Choroid plexus epithelial cell (primary cell): ENCODE measurements around the gene TTC4.

Experiments
- DNase-seq: peaks from one replicate; pipeline ENCODE4 v3.0.0-alpha.2; 2010; ENCODE audit warnings: low read depth
- H3K4me3 ChIP-seq: 2 replicates; pipeline ENCODE4 v1.5.1; 2011; ENCODE audit warnings: low read depth, mild to moderate bottlenecking, control low read depth, low read length, moderate library complexity
- TF ChIP-seq, protein P1 (sequence below): conservative IDR thresholded peaks from 2 replicates; pipeline ENCODE4 v1.5.1; 2011; ENCODE audit warnings: low read depth, mild to moderate bottlenecking, control low read depth, inconsistent platforms, low read length, moderate library complexity

TTC4 gene

DNA sequence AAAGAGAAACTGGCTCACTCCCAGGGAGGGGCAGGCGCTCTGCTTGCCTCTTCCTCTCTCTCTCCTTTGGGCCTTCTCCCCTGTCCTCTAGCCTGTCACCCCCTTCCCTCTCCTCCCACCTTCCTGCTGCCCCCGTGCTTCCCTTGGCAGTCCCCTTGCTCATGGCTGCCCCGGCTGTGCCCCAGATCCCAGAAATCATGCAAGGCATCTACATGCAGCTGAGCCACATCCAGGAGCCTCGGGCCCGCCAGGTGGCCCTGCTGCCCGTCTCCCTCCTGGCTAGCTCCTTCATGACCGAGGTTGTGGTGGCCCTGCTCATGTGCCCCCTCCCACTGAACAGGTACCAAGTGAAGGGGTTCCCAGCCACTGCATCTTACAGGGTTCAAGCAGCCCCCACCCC is 36.0 kb upstream of the TTC4 start:
- TF ChIP-seq, protein P1, sequence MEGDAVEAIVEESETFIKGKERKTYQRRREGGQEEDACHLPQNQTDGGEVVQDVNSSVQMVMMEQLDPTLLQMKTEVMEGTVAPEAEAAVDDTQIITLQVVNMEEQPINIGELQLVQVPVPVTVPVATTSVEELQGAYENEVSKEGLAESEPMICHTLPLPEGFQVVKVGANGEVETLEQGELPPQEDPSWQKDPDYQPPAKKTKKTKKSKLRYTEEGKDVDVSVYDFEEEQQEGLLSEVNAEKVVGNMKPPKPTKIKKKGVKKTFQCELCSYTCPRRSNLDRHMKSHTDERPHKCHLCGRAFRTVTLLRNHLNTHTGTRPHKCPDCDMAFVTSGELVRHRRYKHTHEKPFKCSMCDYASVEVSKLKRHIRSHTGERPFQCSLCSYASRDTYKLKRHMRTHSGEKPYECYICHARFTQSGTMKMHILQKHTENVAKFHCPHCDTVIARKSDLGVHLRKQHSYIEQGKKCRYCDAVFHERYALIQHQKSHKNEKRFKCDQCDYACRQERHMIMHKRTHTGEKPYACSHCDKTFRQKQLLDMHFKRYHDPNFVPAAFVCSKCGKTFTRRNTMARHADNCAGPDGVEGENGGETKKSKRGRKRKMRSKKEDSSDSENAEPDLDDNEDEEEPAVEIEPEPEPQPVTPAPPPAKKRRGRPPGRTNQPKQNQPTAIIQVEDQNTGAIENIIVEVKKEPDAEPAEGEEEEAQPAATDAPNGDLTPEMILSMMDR, result no peak
- no peak for DNase-seq
- H3K4me3 ChIP-seq, result no peak overlapping the region

GRCh38 chr1:54680387-54680786 is 35.3 kb upstream of the TTC4 start:
- TF ChIP-seq, protein P1, result no peak
- no peak for DNase-seq

GRCh38 chr1:54681358-54681757 is 34.3 kb upstream of the TTC4 start:
- H3K4me3 ChIP-seq, result no peak overlapping the region
- peak; percentile 33 for DNase-seq
- TF ChIP-seq, protein P1, result no peak

More at GRCh38 chr1:54680387-54680786, 35.3 kb upstream of the TTC4 start:
- H3K4me3 ChIP-seq, result no peak overlapping the region

DNA sequence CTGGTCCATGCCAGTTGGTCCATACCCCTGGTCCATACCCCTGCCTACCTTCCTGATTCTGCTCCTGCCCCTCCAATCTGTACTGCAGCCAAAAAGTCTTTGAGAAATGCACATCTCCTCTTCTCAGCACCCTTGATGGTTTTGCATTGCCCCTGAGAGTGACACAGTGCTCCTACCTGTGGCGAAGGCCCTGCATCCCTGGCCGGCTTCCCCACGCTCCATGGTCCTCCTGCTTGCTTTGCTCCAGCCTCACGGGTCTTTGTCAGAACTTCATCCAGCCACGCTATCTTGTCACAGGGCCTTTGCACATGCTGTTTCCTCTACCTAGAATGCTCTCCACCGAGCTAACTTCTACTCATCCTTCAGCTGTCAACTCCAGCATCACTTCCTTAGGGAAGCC is 32.2 kb upstream of the TTC4 start:
- no peak for DNase-seq
- H3K4me3 ChIP-seq, result no peak overlapping the region
- TF ChIP-seq, protein P1, result no peak

GRCh38 chr1:54685335-54685905 is 30.2 kb upstream of the TTC4 start:
- no peak overlapping the region for H3K4me3 ChIP-seq
- no peak for DNase-seq
- TF ChIP-seq, protein P1, result no peak

DNA sequence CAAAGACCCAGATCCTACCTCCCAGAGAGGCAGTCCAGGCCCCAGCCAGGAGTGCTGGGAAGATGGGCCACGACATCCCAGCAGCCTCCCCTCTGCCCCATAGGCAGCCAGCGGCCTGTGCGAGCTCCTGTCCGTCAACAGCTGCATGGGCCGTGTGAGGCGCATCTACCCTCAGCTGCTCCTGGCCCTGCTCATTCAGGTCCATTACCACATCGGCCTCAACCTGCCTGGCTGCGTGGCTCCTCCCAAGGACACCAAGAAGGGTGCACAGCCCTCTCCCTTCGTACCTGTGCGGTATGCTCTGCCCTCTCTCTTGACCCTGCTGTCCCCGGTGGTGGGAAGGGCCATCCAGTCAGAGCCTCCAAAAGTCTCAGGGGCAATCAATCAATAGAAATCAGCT is 29.5 kb upstream of the TTC4 start:
- no peak overlapping the region for H3K4me3 ChIP-seq
- TF ChIP-seq, protein P1, result no peak
- DNase-seq, result no peak

- no peak overlapping the region for H3K4me3 ChIP-seq
- TF ChIP-seq, protein P1, result no peak
- no peak for DNase-seq
Measured at GRCh38 chr1:54694771-54695170, 20.9 kb upstream of the TTC4 start.
